IPS DF 4.7 (cell line): ENCODE data around the gene PTGDR.

Experiments
- DNase-seq: peaks from one replicate; pipeline ENCODE4 v3.0.0-alpha.2; 2013; ENCODE audit warnings: low spot score; ENCODE audit errors: extremely low read depth

Gene PTGDR

DNA sequence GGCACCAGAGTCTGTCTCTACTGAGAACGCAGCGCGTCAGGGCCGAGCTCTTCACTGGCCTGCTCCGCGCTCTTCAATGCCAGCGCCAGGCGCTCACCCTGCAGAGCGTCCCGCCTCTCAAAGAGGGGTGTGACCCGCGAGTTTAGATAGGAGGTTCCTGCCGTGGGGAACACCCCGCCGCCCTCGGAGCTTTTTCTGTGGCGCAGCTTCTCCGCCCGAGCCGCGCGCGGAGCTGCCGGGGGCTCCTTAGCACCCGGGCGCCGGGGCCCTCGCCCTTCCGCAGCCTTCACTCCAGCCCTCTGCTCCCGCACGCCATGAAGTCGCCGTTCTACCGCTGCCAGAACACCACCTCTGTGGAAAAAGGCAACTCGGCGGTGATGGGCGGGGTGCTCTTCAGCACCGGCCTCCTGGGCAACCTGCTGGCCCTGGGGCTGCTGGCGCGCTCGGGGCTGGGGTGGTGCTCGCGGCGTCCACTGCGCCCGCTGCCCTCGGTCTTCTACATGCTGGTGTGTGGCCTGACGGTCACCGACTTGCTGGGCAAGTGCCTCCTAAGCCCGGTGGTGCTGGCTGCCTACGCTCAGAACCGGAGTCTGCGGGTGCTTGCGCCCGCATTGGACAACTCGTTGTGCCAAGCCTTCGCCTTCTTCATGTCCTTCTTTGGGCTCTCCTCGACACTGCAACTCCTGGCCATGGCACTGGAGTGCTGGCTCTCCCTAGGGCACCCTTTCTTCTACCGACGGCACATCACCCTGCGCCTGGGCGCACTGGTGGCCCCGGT lies at the start of gene PTGDR:
Gene PTGDR, plus strand, starts transcription at position 198 of the 778 bp plus-strand sequence. Its CDS starts 117 bp downstream, at position 315.
- no peak for DNase-seq

GRCh38 chr14:52219488-52220084 lies 47.9 kb upstream of the PTGDR start:
- DNase-seq = no peak

DNA sequence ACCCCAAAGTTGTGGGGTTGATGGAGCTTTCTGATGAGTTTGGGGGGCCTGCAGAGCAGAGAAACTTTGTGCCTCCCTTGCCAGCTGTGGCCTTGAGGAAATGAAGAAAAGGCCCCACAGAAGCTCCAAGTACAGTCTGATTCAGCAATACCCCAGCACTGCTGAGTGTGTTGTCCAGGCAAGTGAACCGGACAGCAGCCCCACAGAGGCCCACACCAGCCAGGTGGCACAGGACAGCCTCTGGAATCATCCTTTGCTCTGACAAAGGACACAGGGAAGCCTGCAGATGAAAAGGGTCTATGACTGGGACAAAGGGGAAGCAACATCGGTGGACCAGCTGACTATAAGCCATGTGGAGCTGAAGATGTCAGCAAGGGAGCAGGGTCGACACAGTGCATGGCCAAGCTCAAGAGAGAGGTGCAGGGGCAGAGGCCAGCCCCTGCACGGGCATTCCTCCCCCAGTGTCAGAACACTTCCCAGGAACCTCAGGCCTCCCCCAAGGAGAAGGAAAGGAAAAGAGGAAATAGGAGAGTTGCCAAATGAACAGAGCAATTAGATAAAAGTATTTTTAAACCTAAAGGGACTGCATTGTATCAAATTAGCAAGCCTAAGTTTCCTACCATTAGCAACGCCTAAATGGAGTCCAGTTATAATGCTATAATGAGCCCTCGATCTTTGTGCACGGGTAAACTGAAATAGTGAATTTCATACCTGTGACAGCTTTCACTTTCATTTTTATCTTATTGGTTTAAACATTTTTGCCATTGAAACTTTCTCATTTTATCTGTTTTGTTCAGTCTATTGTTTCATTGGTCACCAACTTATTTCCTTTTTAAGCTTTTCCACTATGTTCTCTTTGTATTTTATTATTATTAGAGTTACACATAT lies 46.3 kb upstream of the PTGDR start:
- no peak for DNase-seq

- DNase-seq = no peak
Observed at GRCh38 chr14:52222901-52223300, 44.6 kb upstream of the PTGDR start.

GRCh38 chr14:52227619-52228222 lies 39.8 kb upstream of the PTGDR start:
- no peak for DNase-seq

GRCh38 chr14:52233693-52234092 lies 33.8 kb upstream of the PTGDR start:
- DNase-seq = no peak

- no peak for DNase-seq
Observed at GRCh38 chr14:52235434-52235833, 32.1 kb upstream of the PTGDR start.

DNA sequence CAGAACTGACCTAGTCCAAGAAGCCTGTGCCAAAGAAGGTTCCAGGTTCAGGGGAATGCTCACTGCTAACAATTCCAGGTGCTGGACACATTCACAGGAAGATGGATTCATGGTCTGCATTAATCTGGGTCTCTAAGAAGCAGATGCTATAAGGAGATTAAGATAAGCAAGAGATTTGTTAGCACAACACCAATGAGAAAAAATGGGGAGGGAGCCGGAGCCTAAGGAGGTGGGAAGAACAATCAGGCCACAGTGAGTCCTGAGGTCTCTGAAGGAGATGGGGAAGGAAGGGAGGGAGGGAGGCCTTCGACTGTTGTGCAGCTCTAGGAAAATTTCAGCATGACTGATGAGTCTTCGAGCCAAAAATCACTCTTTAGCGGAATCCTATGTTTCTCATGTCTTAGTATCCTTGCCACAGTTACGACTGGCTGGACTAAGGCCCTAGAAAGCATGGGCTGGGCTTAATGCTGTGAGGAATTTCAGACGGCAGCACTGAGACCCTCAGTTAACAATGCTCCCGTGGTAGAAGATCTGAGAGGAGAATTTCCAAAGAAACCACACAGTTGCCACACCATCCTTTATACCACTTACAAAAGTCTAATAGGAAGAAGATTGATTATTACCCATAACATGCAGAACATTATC lies 31.5 kb upstream of the PTGDR start:
- DNase-seq = no peak

DNA sequence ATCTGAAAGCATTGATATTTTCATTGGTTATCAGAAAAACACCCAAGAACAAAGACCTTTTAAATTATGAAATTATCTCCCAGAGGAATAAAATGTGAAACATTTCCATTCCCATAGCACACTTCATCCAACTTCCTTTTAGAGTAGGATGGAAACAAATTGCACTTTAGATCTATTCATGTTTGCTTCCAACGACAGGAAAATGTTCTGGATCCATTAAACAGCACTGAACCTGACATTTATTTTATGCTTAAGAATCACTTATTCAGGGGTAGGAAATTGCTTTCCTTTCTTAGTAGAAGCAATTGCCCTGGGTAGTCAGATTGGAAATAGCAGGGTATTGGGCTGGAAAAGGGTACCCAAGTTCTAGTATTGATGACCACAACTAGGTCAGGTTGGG lies 28.8 kb upstream of the PTGDR start:
- DNase-seq = no peak

DNA sequence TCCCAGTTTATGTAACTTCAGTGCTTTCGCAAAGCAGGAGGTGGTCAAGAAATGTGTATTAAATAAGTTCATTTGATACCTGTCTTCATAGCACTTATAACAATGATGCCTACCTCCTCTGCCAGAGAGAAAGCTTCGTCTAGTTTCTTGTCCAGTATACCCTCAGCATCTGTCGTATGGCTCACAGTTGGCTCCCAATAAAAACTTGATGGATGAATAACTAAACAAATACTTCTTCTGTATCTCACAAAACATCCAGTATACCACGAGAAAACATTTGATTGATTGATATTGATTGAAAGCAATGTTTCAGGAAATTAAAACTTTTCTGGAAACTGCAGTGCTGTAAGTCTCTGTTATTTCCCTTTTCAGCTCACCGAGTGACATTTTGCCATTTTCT lies 26.9 kb upstream of the PTGDR start:
- DNase-seq = no peak

- no peak for DNase-seq
Observed at GRCh38 chr14:52241087-52241793, 26.3 kb upstream of the PTGDR start.

DNA sequence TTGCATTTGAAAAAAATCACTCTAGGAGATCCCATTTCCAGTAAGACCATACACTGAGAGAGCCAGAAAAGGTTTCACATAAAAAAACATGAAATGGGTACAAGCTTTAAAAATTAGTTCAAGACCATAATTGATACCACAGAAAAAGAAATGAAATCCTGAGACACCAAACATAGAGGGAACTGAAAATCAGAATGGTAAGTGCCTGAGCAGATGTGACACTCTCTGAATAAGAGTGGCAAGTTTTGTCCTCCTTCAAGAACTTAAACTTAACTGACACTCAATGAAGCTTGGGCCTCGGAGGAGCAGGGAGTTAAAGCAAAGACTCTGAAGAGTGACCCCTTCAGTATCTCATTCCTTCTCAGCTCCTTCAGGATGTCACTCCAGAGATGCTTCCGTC lies 23.2 kb upstream of the PTGDR start:
- no peak for DNase-seq

- DNase-seq = no peak
Observed at GRCh38 chr14:52244997-52245396, 22.5 kb upstream of the PTGDR start.

- DNase-seq = no peak
Observed at GRCh38 chr14:52248057-52248456, 19.4 kb upstream of the PTGDR start.

- DNase-seq = no peak
Observed at GRCh38 chr14:52251724-52252123, 15.8 kb upstream of the PTGDR start.

- DNase-seq = no peak
Observed at GRCh38 chr14:52253503-52253902, 14.0 kb upstream of the PTGDR start.

DNA sequence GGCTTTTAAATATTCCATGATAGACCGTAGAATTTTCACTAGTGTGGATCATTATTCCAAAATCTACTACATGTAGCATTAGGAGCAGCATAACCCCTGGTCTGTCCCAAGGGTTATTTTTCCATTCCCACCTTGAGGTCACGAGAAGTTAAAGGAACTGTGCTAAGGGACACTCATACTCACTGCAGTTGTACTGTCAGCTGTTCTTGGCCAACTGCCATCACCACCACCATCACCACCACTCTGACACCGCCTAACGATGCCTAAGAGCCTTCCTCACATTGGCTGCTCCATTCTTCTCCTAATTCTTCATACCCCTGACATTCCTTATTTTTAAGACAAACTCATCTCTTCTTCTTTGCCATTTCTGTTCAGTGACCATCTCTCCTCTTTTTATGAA lies 13.4 kb upstream of the PTGDR start:
- no peak for DNase-seq

- no peak for DNase-seq
Observed at GRCh38 chr14:52258783-52259182, 8.7 kb upstream of the PTGDR start.

DNA sequence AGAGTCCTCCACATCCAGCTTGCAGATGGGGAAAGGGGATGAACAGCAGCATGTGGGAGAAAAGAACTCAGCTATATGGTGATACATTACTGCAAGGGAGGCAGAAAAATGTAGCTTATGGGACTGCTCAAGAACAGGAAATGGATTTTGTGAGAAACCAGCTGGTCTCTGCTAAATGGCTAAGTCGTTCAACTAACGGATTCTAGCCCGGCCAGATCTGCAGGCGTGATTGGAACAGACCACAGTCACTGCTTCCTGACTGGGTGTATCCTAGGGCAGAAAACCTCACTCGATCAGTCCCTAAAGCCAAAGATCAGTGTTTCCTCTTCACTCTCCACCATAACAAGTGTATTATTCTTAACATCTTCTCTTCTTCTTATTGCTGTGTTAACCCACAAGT lies 8.1 kb upstream of the PTGDR start:
- DNase-seq = no peak

DNA sequence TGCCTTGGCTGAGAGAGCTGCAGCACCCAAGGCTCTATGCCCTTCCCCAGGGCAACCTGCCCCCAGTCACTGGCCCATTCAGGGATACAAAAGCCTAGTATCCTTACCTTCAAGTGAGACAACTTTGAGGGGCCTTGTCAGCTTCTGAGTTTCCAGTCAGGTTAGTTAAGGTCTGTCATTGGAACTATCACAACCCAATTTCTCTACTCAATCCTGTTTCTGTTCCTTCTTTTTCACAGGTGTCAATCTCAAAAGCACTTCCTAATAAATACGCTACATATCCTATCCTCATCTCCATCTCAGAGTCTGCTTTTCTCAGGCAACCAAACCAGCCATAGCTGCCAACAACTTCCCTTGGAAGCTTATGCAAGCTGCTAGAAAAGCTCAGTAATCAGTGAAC lies 4.9 kb upstream of the PTGDR start:
- no peak for DNase-seq

DNA sequence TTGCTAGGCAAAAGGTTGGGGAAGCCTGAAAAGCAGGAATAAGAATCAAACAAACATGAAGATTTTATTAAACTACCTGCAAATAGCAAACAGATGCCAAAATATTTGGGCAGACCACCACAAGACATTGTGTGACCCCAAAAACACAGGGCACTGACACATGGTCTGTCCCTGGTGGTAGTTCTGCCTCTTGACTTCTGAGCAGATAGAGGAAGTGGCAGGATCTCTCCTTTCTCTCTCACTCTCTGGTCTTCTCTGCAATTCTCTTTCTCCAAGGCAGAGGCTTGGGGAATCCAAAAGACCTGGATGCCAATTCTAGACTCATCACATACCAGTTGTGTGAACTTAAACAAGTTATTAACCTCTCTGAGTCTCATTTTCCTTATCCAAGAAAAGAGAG lies 4.3 kb upstream of the PTGDR start:
- no peak for DNase-seq
